ENCODE data around the gene DCAKD.

DCAKD gene

GRCh38 chr17:45077643-45078042, 26.2 kb upstream of the DCAKD start:
- Histone ChIP-seq H3K4me1 (ENCODE audit: control insufficient read depth in 1 of 2, insufficient read depth in 1 of 2, low read depth in 1 of 2, low read length in 1 of 2) (peaks cover 26 to 27% of the 10 kb centered on the region in 2 experiments), H3K4me3 (ENCODE audit: low read depth in 1 of 2, low read length in 1 of 2) (no peak overlapping the region), H3K27ac (peak overlapping the region; percentile 84), H3K27me3 (no peaks in the 10 kb centered on the region), H3K36me3 (peaks cover 34% of the 10 kb centered on the region), H3K9me3 (no peaks in the 10 kb centered on the region)
- TF ChIP-seq, protein P1, sequence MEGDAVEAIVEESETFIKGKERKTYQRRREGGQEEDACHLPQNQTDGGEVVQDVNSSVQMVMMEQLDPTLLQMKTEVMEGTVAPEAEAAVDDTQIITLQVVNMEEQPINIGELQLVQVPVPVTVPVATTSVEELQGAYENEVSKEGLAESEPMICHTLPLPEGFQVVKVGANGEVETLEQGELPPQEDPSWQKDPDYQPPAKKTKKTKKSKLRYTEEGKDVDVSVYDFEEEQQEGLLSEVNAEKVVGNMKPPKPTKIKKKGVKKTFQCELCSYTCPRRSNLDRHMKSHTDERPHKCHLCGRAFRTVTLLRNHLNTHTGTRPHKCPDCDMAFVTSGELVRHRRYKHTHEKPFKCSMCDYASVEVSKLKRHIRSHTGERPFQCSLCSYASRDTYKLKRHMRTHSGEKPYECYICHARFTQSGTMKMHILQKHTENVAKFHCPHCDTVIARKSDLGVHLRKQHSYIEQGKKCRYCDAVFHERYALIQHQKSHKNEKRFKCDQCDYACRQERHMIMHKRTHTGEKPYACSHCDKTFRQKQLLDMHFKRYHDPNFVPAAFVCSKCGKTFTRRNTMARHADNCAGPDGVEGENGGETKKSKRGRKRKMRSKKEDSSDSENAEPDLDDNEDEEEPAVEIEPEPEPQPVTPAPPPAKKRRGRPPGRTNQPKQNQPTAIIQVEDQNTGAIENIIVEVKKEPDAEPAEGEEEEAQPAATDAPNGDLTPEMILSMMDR (IDR thresholded peaks at IDR 0.05) = no peak

DNA sequence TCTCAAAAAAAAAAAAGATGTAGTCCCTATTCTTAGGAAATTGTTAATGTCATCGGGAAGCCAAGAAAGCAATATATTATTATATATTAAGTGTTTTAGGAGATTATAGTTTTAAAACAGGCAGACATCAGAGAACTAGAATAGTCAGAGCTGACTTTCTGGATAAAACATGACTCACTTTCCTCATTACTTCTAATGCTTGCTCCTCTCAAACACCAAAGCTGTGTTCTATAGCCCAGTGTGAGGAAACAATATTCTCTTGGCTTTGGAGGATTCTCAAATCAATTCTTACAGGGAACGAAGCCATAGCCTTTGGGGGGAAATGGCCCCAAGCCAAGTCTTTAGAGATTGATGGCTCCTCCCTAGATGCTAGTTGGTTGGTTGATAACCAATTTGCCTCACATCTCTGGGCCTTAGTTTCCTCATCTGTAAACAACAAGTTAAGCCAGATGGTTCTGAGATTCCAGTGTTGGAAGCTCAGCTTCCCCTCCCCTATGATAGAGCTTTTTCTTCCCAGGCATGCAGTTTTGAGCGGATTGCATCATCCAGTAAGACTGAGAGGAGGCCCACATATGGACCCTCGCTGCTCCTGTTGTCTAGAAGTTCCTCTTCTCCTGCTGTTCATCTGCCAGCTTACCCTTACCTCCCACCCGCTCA, 22.1 kb upstream of the DCAKD start:
- H3K36me3 ChIP-seq = peaks cover 21% of the 10 kb centered on the region
- H3K9me3 ChIP-seq = no peaks in the 10 kb centered on the region
- H3K27ac ChIP-seq = no peak overlapping the region
- no peaks in the 10 kb centered on the region for H3K27me3 ChIP-seq
- no peak overlapping the region for H3K4me3 ChIP-seq (ENCODE audit: low read depth in 1 of 2, low read length in 1 of 2)
- TF ChIP-seq, protein P1 (IDR thresholded peaks at IDR 0.05) = no peak
- H3K4me1 ChIP-seq (ENCODE audit: control insufficient read depth in 1 of 2, insufficient read depth in 1 of 2, low read depth in 1 of 2, low read length in 1 of 2) = peaks cover 25% of the 10 kb centered on the region in 2 experiments

GRCh38 chr17:45070809-45071208, 19.4 kb upstream of the DCAKD start:
- Histone ChIP-seq H3K4me3 (ENCODE audit: low read depth in 1 of 2, low read length in 1 of 2) (no peak overlapping the region), H3K27ac (no peak overlapping the region), H3K36me3 (peaks cover 21% of the 10 kb centered on the region), H3K27me3 (no peaks in the 10 kb centered on the region), H3K9me3 (no peaks in the 10 kb centered on the region), H3K4me1 (ENCODE audit: control insufficient read depth in 1 of 2, insufficient read depth in 1 of 2, low read depth in 1 of 2, low read length in 1 of 2) (peaks cover 2 to 4% of the 10 kb centered on the region in 2 experiments)
- TF ChIP-seq, protein P1 (IDR thresholded peaks at IDR 0.05) = no peak

- Histone ChIP-seq H3K27me3 (no peaks in the 10 kb centered on the region), H3K4me3 (ENCODE audit: low read depth in 1 of 2, low read length in 1 of 2) (no peak overlapping the region), H3K36me3 (peaks cover 21% of the 10 kb centered on the region), H3K27ac (no peak overlapping the region), H3K4me1 (ENCODE audit: control insufficient read depth in 1 of 2, insufficient read depth in 1 of 2, low read depth in 1 of 2, low read length in 1 of 2) (peaks cover 2 to 12% of the 10 kb centered on the region in 2 experiments), H3K9me3 (no peaks in the 10 kb centered on the region)
- TF ChIP-seq, protein P1 (IDR thresholded peaks at IDR 0.05) = no peak
Measured at GRCh38 chr17:45070001-45070400, 18.6 kb upstream of the DCAKD start.

- Histone ChIP-seq H3K4me1 (ENCODE audit: control insufficient read depth in 1 of 2, insufficient read depth in 1 of 2, low read depth in 1 of 2, low read length in 1 of 2) (peaks cover 16 to 28% of the 10 kb centered on the region in 2 experiments), H3K9me3 (no peaks in the 10 kb centered on the region), H3K27me3 (no peaks in the 10 kb centered on the region), H3K4me3 (ENCODE audit: low read depth in 1 of 2, low read length in 1 of 2) (no peak overlapping the region), H3K36me3 (peaks cover 8% of the 10 kb centered on the region), H3K27ac (no peak overlapping the region)
- TF ChIP-seq, protein P1 (IDR thresholded peaks at IDR 0.05) = no peak
Measured at GRCh38 chr17:45067637-45068036, 16.2 kb upstream of the DCAKD start.
